NB4 (cell line): ENCODE results near the gene RELCH.

ENCODE experiments used
- DNase-seq: peaks from one replicate; pipeline ENCODE4 v3.0.0; 2010; ENCODE audit warnings: low read depth
- H3K4me3 ChIP-seq: one replicate; pipeline ENCODE4 v1.5.1; 2011; ENCODE audit warnings: mild to moderate bottlenecking, low read depth, low read length, moderate library complexity
- MYC ChIP-seq: IDR thresholded peaks from 2 replicates; pipeline ENCODE4 v1.6.1; 2011; ENCODE audit warnings: low read depth, low read length
- POLR2A ChIP-seq: IDR thresholded peaks from 2 replicates; pipeline ENCODE4 v1.6.1; 2011; ENCODE audit warnings: mild to moderate bottlenecking; ENCODE audit not compliant: insufficient read length; ENCODE audit errors: extremely low read depth
- TF ChIP-seq, protein P1 (sequence below): IDR thresholded peaks from 2 replicates; pipeline ENCODE4 v1.6.1; 2011; ENCODE audit warnings: low read depth, low read length
- TF ChIP-seq, protein P2 (sequence below): IDR thresholded peaks from one replicate; pipeline ENCODE4 v1.5.1; 2012; ENCODE audit warnings: low read depth, low read length

The RELCH gene

DNA sequence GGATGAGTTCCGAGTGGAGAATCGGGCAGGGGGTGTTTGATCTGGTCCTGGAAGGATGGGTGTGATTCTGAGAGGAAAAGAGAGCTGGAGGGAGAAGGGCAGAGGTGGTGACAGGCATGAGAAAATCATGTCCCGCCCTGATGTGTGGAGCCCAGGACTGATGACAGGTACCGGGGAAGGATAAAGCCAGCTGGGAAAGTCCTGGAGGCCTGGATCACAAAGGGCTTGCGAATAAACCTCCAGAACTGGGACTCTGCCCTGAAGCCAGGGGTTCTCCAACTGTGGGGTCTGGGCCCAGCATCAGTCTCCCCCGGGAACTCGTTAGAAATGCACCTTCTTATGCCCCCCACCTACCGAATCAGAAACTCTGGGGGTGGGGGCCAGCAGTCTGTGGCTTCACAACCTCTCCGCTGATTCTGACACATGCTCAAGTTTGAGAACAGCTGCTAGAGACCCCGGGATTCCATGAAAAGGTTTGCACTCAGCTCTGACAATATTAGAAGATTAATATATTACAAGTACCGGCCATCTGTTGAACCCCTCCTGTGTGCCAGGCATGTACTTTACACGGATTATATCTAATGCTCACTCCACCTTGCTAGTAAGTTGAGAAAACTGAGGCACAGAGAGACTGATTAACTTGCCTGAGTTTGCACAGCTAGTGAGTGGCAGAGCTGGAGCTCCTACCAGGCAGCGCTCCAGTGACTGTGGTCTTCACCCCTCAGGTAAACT, 146.1 kb downstream of the RELCH start:
- DNase-seq = no peak
- TF ChIP-seq MYC = no peak
- TF ChIP-seq, protein P1, sequence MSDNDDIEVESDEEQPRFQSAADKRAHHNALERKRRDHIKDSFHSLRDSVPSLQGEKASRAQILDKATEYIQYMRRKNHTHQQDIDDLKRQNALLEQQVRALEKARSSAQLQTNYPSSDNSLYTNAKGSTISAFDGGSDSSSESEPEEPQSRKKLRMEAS = no peak
- no peak for TF ChIP-seq POLR2A
- TF ChIP-seq, protein P2, sequence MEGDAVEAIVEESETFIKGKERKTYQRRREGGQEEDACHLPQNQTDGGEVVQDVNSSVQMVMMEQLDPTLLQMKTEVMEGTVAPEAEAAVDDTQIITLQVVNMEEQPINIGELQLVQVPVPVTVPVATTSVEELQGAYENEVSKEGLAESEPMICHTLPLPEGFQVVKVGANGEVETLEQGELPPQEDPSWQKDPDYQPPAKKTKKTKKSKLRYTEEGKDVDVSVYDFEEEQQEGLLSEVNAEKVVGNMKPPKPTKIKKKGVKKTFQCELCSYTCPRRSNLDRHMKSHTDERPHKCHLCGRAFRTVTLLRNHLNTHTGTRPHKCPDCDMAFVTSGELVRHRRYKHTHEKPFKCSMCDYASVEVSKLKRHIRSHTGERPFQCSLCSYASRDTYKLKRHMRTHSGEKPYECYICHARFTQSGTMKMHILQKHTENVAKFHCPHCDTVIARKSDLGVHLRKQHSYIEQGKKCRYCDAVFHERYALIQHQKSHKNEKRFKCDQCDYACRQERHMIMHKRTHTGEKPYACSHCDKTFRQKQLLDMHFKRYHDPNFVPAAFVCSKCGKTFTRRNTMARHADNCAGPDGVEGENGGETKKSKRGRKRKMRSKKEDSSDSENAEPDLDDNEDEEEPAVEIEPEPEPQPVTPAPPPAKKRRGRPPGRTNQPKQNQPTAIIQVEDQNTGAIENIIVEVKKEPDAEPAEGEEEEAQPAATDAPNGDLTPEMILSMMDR = no peak
- H3K4me3 ChIP-seq = no peak overlapping the region

DNA sequence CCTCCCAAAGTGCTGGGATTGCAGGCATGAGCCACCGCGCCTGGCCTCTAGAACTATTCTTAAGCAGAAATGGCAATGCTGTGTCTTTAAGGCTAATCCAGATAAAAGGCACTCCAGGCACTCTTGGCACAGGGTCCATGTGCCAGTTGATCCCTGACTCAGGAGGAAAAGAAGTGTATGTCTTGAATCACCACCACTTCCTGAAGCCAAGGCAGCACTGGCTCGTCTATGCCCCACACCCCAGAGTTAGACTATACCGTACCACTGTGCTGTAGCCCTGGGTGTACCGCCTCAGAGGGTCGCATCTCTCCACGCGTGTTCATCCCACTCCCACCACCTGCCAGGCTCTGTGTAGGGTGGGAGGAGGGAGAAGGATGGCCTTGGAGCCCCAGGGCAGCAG, 147.1 kb downstream of the RELCH start:
- DNase-seq = no peak
- H3K4me3 ChIP-seq = no peak overlapping the region
- TF ChIP-seq POLR2A (no peak), MYC (no peak)
- TF ChIP-seq, protein P2 = no peak
- TF ChIP-seq, protein P1 = no peak

DNA sequence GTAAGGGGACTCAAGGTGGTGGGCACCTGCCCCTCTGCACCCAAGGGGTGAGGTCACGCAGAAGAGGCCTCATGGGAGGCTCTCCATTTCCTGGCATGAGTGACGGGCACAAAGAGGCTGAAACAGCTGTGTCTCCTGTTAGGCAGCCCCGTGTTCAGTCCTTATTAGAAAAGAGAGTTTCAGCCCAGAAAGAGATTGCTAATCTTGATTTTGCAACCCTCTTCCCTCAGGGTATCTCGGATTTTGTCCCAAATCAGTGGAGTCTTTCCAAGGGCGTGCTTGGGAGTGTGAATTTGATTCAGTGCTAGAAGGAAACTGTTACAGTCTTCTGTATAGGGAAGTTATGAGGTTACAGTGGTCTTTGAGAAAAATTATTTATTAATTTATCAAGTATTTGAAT, 148.4 kb downstream of the RELCH start:
- DNase-seq = no peak
- TF ChIP-seq MYC (no peak), POLR2A (no peak)
- TF ChIP-seq, protein P1 = no peak
- TF ChIP-seq, protein P2 = no peak
- H3K4me3 ChIP-seq = no peak overlapping the region

DNA sequence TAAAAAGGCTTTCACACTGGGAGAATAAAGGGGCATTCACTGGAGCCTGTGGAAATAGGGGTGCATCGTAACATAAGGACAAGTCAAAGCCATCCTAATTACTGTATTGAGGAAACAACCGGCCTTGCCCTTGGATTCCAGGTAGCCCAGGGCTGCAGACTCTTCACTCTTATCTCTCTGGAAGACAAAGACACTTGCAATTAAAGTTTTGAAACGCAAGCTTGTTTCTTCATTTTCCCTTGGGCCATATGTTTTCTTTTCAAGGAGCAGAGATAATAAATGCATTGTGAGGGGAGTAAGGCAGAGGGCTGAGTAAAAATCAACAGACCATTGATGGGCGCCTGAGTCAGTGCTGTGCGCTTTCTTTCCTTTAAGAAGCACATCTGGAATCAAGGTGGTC, 149.6 kb downstream of the RELCH start:
- no peak for TF ChIP-seq POLR2A
- TF ChIP-seq, protein P2 = no peak
- no peak for TF ChIP-seq MYC
- TF ChIP-seq, protein P1 = no peak
- no peak overlapping the region for H3K4me3 ChIP-seq
- no peak for DNase-seq

DNA sequence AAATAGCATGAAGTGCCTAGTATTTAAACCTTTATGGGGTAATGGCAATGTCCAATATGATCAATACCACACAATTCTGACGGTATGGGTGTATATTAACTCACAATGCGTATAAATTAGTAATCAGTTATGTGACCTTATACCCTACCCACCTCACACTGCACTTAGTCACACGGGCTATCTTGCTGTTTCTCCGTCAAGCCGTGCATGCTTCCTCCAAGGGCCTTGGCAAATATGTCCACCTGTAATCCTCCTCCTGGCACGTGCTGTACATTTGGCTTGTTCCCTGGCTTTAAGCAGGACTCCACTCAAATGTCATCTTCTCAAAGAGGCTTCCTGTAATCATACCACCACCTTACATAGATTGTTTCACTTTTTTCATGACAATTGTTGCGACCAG, 150.3 kb downstream of the RELCH start:
- H3K4me3 ChIP-seq = no peak overlapping the region
- TF ChIP-seq, protein P2 = no peak
- TF ChIP-seq POLR2A = no peak
- TF ChIP-seq, protein P1 = no peak
- no peak for TF ChIP-seq MYC
- DNase-seq = no peak
